ENCODE data around the gene HNRNPLL. TPM values are rescaled to one million over a fixed set of nuclear protein-coding genes. Genes with fewer than 3 reads are reported as not detected.

Gene HNRNPLL
- total RNA-seq, 1 experiment from 2014 or later = 57.7 TPM

GRCh38 chr2:38592951-38593350, 9.8 kb downstream of the HNRNPLL start:
- ChIA-PET CTCF (no interaction called here), POLR2A (interaction anchor here (0.7 to 1.7 kb wide), 3 partner anchors 9 to 158 kb away, joined by 4 to 21 read pairs (median 13); partner anchors contain the start of genes HNRNPLL and SRSF7)
- Mint-ChIP-seq H3K27ac (ENCODE audit: low read depth, unreplicated experiment) (peak overlapping the region; percentile 28), H3K4me1 (ENCODE audit: insufficient read depth, unreplicated experiment) (peaks cover 28% of the 10 kb centered on the region), H3K27me3 (ENCODE audit: insufficient read depth, unreplicated experiment) (no peaks in the 10 kb centered on the region), H3K4me3 (ENCODE audit: unreplicated experiment) (no peak overlapping the region), H3K36me3 (ENCODE audit: insufficient read depth, unreplicated experiment) (peaks cover 11% of the 10 kb centered on the region), H3K9me3 (ENCODE audit: unreplicated experiment) (no peaks in the 10 kb centered on the region)
- BruUV-seq (replicated peaks) = no TSS peak
- no peak for TF ChIP-seq CTCF (IDR thresholded peaks at IDR 0.05; ENCODE audit: unreplicated experiment)
- peak; percentile 39 for DNase-seq (ENCODE audit: unreplicated experiment)
- intact Hi-C loops (cut with micrococcal nuclease) = no loop called here

DNA sequence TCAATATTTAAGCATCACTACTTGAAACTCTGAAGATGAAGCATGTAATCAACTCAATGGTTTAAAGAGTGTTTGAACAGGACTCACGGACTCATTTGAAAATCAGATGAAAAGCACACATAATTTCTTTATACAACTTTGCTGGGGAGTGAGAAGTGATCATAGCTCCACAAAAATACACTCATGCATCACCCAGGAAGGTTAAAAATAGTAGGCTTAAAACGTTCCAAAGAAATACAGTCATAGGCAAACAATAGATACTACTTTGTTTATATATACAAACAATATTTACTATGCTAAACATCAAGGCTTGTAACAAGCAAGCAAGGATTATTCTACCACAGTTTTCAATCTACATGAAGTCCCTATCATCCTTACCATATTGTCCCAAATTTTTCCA, 11.6 kb downstream of the HNRNPLL start:
- no peak overlapping the region for H3K4me3 Mint-ChIP-seq (ENCODE audit: unreplicated experiment)
- ChIA-PET POLR2A (interaction anchor here (1.1 to 1.9 kb wide), 2 partner anchors 9 to 10 kb away, joined by 6 to 15 read pairs; no protein-coding TSS in a partner anchor), CTCF (interaction anchor here (0.6 to 1.4 kb wide), 8 partner anchors 9 to 171 kb away, joined by 3 to 16 read pairs (median 4); partner anchors contain the start of gene HNRNPLL)
- no peaks in the 10 kb centered on the region for H3K27me3 Mint-ChIP-seq (ENCODE audit: insufficient read depth, unreplicated experiment)
- H3K36me3 Mint-ChIP-seq (ENCODE audit: insufficient read depth, unreplicated experiment) = peaks cover 16% of the 10 kb centered on the region
- no peak for DNase-seq (ENCODE audit: unreplicated experiment)
- H3K9me3 Mint-ChIP-seq (ENCODE audit: unreplicated experiment) = no peaks in the 10 kb centered on the region
- H3K27ac Mint-ChIP-seq (ENCODE audit: low read depth, unreplicated experiment) = no peak overlapping the region
- TF ChIP-seq CTCF (IDR thresholded peaks at IDR 0.05; ENCODE audit: unreplicated experiment) = no peak
- peaks cover 17% of the 10 kb centered on the region for H3K4me1 Mint-ChIP-seq (ENCODE audit: insufficient read depth, unreplicated experiment)
- intact Hi-C loops (cut with micrococcal nuclease) = no loop called here
- BruUV-seq (replicated peaks) = no TSS peak

- H3K27ac Mint-ChIP-seq (ENCODE audit: low read depth, unreplicated experiment) = no peak overlapping the region
- intact Hi-C loops (cut with micrococcal nuclease) = no loop called here
- BruUV-seq (replicated peaks) = TSS peak; percentile 4
- H3K9me3 Mint-ChIP-seq (ENCODE audit: unreplicated experiment) = no peaks in the 10 kb centered on the region
- no peak for DNase-seq (ENCODE audit: unreplicated experiment)
- POLR2A ChIA-PET = interaction anchor here (0.7 to 1.9 kb wide), 3 partner anchors 8 to 13 kb away, joined by 3 to 15 read pairs (median 6); no protein-coding TSS in a partner anchor
- H3K27me3 Mint-ChIP-seq (ENCODE audit: insufficient read depth, unreplicated experiment) = no peaks in the 10 kb centered on the region
- H3K4me1 Mint-ChIP-seq (ENCODE audit: insufficient read depth, unreplicated experiment) = peaks cover 12% of the 10 kb centered on the region
- CTCF ChIA-PET = interaction anchor here (0.7 to 1.4 kb wide), 6 partner anchors 8 to 273 kb away, joined by 3 to 16 read pairs (median 3); no protein-coding TSS in a partner anchor
- H3K4me3 Mint-ChIP-seq (ENCODE audit: unreplicated experiment) = no peak overlapping the region
- H3K36me3 Mint-ChIP-seq (ENCODE audit: insufficient read depth, unreplicated experiment) = peaks cover 24% of the 10 kb centered on the region
- TF ChIP-seq CTCF (IDR thresholded peaks at IDR 0.05; ENCODE audit: unreplicated experiment) = no peak
Measured at GRCh38 chr2:38590053-38590452, 12.7 kb downstream of the HNRNPLL start.

DNA sequence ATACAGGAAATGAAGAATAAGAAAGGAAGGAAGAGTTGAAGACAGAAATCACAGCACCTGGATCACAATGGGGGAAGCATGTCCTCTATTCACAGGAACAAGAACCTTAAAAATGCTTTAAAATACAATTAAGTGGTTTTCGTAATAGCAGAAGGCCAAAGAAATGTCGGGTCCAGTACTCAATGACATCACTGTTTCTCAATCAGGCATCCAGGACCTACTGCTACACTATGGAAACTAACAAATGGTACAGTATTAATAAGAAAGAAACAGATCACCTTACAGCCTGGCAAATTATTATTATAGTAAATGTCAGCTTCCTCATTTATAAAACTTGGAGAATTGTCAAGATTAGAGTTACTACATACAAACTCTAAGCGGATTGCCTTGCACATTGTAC, 15.8 kb downstream of the HNRNPLL start:
- POLR2A ChIA-PET = interaction anchor here (0.6 to 1.0 kb wide), 2 partner anchors 15 to 164 kb away, joined by 4 to 5 read pairs; partner anchors contain the start of gene SRSF7
- CTCF ChIA-PET = interaction anchor here (2.4 kb wide), 1 partner anchor 139 kb away, joined by 11 read pairs; no protein-coding TSS in a partner anchor
- Mint-ChIP-seq H3K27me3 (ENCODE audit: insufficient read depth, unreplicated experiment) (no peaks in the 10 kb centered on the region), H3K9me3 (ENCODE audit: unreplicated experiment) (no peaks in the 10 kb centered on the region), H3K4me1 (ENCODE audit: insufficient read depth, unreplicated experiment) (no peaks in the 10 kb centered on the region), H3K4me3 (ENCODE audit: unreplicated experiment) (no peak overlapping the region), H3K36me3 (ENCODE audit: insufficient read depth, unreplicated experiment) (peaks cover 30% of the 10 kb centered on the region), H3K27ac (ENCODE audit: low read depth, unreplicated experiment) (no peak overlapping the region)
- DNase-seq (ENCODE audit: unreplicated experiment) = no peak
- BruUV-seq (replicated peaks) = no TSS peak
- intact Hi-C loops (cut with micrococcal nuclease) = no loop called here
- no peak for TF ChIP-seq CTCF (IDR thresholded peaks at IDR 0.05; ENCODE audit: unreplicated experiment)

All from MCF 10A (cell line).